Liver (tissue), 9 donors: Measurements from ENCODE around the gene KCNC2. TPM values are rescaled to one million over a fixed set of nuclear protein-coding genes. Genes with fewer than 3 reads are reported as not detected.
"Not testable (repeated sequence)": the region's sequence is repeated elsewhere in the genome, so short reads cannot be mapped to it uniquely, and the experiment has no call there.

Experiments used
- DNase-seq: peaks from one replicate; pipeline ENCODE4 v3.0.0-alpha.2; 2017; ENCODE audit warnings: low spot score
- H3K27ac ChIP-seq, 2 donors: one replicate each; pipeline ENCODE4 v1.7.0; 2013; ENCODE audit warnings: inconsistent platforms in 2 of 2, low read length in 2 of 2, control low read depth in 1 of 2, low read depth in 1 of 2, mild to moderate bottlenecking in 1 of 2
- H3K27me3 ChIP-seq, 4 donors: one replicate each; pipeline versions ENCODE4 v1.6.1 to v1.7.0; 2013; ENCODE audit warnings: low read length in 3 of 4, inconsistent platforms in 1 of 4, mild to moderate bottlenecking in 1 of 4, moderate library complexity in 1 of 4; ENCODE audit not compliant: control insufficient read depth in 4 of 4, insufficient read depth in 4 of 4
- H3K36me3 ChIP-seq, 4 donors: one replicate each; pipeline versions ENCODE4 v1.6.1 to v1.7.0; 2013; ENCODE audit warnings: low read length in 3 of 4, mild to moderate bottlenecking in 3 of 4, low read depth in 1 of 4, moderate library complexity in 1 of 4; ENCODE audit not compliant: control insufficient read depth in 4 of 4, insufficient read depth in 3 of 4
- H3K4me1 ChIP-seq, 4 donors: one replicate each; pipeline versions ENCODE4 v1.6.1 to v1.7.0; 2013; ENCODE audit warnings: low read length in 3 of 4, mild to moderate bottlenecking in 3 of 4, moderate library complexity in 1 of 4; ENCODE audit not compliant: control insufficient read depth in 4 of 4, insufficient read depth in 4 of 4
- H3K4me3 ChIP-seq, 3 donors: one replicate each; pipeline versions ENCODE4 v1.6.1 to v1.7.0; 2013; ENCODE audit warnings: low read length in 3 of 3, control low read depth in 1 of 3, low read depth in 1 of 3, mild to moderate bottlenecking in 1 of 3
- H3K9ac ChIP-seq, 2 donors: one replicate each; pipeline ENCODE4 v1.7.0; 2013; ENCODE audit warnings: low read length in 2 of 2, mild to moderate bottlenecking in 2 of 2, moderate library complexity in 2 of 2, control low read depth in 1 of 2, low read depth in 1 of 2
- H3K9me3 ChIP-seq, 4 donors: one replicate each; pipeline versions ENCODE4 v1.6.1 to v1.7.0; 2013; ENCODE audit warnings: low read length in 3 of 4; ENCODE audit not compliant: control insufficient read depth in 4 of 4
- EGR1 ChIP-seq, 2 donors: IDR thresholded peaks; 2 replicates each; pipeline ENCODE4 v1.6.1; 2016 to 2018; ENCODE audit warnings: antibody characterized with exemption in 2 of 2, low read depth in 2 of 2
- FOXA1 ChIP-seq: IDR thresholded peaks from 2 replicates; pipeline ENCODE4 v1.6.1; 2016; ENCODE audit warnings: antibody characterized with exemption
- FOXA2 ChIP-seq: IDR thresholded peaks from 2 replicates; pipeline ENCODE4 v1.6.1; 2016; ENCODE audit warnings: antibody characterized with exemption
- GABPA ChIP-seq, 2 donors: IDR thresholded peaks in 1 of 2; conservative IDR thresholded peaks in 1 of 2; 2 replicates each; pipeline ENCODE4 v1.6.1; 2016; ENCODE audit warnings: antibody characterized with exemption in 2 of 2, mild to moderate bottlenecking in 1 of 2, moderate library complexity in 1 of 2
- HNF4A ChIP-seq, 2 donors: conservative IDR thresholded peaks; 2 replicates each; pipeline ENCODE4 v1.6.1; 2016; ENCODE audit warnings: antibody characterized with exemption in 2 of 2, mild to moderate bottlenecking in 2 of 2
- JUND ChIP-seq, 2 donors: IDR thresholded peaks; 2 replicates each; pipeline ENCODE4 v1.6.1; 2016; ENCODE audit warnings: antibody characterized with exemption in 2 of 2
- NR2F2 ChIP-seq: IDR thresholded peaks from 2 replicates; pipeline ENCODE4 v1.6.1; 2016; ENCODE audit warnings: antibody characterized with exemption
- RAD21 ChIP-seq, 2 donors: IDR thresholded peaks; 2 replicates each; pipeline ENCODE4 v1.6.1; 2016; ENCODE audit warnings: antibody characterized with exemption in 2 of 2, mild to moderate bottlenecking in 2 of 2
- RXRA ChIP-seq, 2 donors: IDR thresholded peaks; 2 replicates each; pipeline ENCODE4 v1.6.1; 2017 to 2018; ENCODE audit warnings: antibody characterized with exemption in 2 of 2, mild to moderate bottlenecking in 1 of 2
- WGBS: extraction: QIAGEN DNeasy Blood & Tissue Kit; methylation state at CpG from one replicate; pipeline ENCODE4 v1.1.7; 2013; 5-methylcytosine and 5-hydroxymethylcytosine counted together
- polyA plus RNA-seq, 2 donors: library from polyadenylated mRNA; stranded (reverse) in 1 of 2; unstranded in 1 of 2; fragments of 200-250 nt in 1 of 2; fragments of >200 nt in 1 of 2; fragmentation: Nextera tagmentation in 1 of 2; extraction: Ambion mirVana in 1 of 2; gene quantifications; one replicate each; pipeline versions ENCODE4 v1.2.1 to v1.2.3, GENCODE V29; 2013 to 2015
- total RNA-seq, 2 donors: library from RNA; depleted of rRNA; stranded (reverse); fragments of >200 nt; gene quantifications; one replicate each; pipeline ENCODE4 v1.2.3, GENCODE V29; 2014
- TF ChIP-seq, protein P1 (sequence below): IDR thresholded peaks from 2 replicates; pipeline ENCODE4 v1.6.1; 2016; ENCODE audit warnings: antibody characterized with exemption
- TF ChIP-seq, protein P2 (sequence below): IDR thresholded peaks from 2 replicates; pipeline ENCODE4 v1.6.1; 2016; ENCODE audit warnings: antibody characterized with exemption
- TF ChIP-seq, protein P3 (sequence below): fragments of 150-350 bp; IDR thresholded peaks from 2 replicates; pipeline ENCODE4 v1.5.1; 2017; ENCODE audit warnings: improper control_type of control experiment, low read depth, low read length; ENCODE audit not compliant: missing input control
- TF ChIP-seq, protein P4 (sequence below): IDR thresholded peaks from 2 replicates; pipeline ENCODE4 v1.6.1; 2016; ENCODE audit warnings: antibody characterized with exemption, mild to moderate bottlenecking
- donor health status: healthy.
- donor health status: healthy.
- donor health status: healthy.
- donor health status: healthy.
- donor health status: healthy.

The KCNC2 gene
- total and polyA plus RNA-seq, 4 donors: under 0.01 to 0.02 TPM; not detected in 2

DNA sequence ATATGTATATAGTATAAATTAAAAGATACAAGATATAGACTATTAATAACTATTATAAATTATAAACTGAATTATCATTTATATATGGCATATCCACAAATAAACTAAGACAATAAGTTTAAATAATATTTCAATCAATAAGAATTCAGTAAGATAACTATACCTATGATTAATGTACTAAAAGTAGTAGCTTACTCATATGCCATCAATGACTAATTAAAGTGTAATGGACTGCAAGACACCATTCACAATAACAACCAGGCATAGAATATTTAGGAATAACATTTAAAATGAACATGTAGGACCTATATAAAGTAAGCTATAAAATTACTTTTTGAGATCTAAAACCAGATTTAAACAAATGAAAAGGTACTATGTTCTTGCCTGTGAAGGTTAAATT, 18.8 kb downstream of the KCNC2 start:
- TF ChIP-seq, protein P1, sequence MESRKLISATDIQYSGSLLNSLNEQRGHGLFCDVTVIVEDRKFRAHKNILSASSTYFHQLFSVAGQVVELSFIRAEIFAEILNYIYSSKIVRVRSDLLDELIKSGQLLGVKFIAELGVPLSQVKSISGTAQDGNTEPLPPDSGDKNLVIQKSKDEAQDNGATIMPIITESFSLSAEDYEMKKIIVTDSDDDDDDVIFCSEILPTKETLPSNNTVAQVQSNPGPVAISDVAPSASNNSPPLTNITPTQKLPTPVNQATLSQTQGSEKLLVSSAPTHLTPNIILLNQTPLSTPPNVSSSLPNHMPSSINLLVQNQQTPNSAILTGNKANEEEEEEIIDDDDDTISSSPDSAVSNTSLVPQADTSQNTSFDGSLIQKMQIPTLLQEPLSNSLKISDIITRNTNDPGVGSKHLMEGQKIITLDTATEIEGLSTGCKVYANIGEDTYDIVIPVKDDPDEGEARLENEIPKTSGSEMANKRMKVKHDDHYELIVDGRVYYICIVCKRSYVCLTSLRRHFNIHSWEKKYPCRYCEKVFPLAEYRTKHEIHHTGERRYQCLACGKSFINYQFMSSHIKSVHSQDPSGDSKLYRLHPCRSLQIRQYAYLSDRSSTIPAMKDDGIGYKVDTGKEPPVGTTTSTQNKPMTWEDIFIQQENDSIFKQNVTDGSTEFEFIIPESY: no peak
- TF ChIP-seq FOXA1: no peak
- TF ChIP-seq GABPA (IDR thresholded peaks at IDR 0.05 in 1 of 2, conservative IDR thresholded peaks at IDR 0.05 in 1 of 2): no peak
- TF ChIP-seq, protein P2, sequence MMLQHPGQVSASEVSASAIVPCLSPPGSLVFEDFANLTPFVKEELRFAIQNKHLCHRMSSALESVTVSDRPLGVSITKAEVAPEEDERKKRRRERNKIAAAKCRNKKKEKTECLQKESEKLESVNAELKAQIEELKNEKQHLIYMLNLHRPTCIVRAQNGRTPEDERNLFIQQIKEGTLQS: no peak
- TF ChIP-seq, protein P3, sequence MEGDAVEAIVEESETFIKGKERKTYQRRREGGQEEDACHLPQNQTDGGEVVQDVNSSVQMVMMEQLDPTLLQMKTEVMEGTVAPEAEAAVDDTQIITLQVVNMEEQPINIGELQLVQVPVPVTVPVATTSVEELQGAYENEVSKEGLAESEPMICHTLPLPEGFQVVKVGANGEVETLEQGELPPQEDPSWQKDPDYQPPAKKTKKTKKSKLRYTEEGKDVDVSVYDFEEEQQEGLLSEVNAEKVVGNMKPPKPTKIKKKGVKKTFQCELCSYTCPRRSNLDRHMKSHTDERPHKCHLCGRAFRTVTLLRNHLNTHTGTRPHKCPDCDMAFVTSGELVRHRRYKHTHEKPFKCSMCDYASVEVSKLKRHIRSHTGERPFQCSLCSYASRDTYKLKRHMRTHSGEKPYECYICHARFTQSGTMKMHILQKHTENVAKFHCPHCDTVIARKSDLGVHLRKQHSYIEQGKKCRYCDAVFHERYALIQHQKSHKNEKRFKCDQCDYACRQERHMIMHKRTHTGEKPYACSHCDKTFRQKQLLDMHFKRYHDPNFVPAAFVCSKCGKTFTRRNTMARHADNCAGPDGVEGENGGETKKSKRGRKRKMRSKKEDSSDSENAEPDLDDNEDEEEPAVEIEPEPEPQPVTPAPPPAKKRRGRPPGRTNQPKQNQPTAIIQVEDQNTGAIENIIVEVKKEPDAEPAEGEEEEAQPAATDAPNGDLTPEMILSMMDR: no peak
- TF ChIP-seq, protein P4, sequence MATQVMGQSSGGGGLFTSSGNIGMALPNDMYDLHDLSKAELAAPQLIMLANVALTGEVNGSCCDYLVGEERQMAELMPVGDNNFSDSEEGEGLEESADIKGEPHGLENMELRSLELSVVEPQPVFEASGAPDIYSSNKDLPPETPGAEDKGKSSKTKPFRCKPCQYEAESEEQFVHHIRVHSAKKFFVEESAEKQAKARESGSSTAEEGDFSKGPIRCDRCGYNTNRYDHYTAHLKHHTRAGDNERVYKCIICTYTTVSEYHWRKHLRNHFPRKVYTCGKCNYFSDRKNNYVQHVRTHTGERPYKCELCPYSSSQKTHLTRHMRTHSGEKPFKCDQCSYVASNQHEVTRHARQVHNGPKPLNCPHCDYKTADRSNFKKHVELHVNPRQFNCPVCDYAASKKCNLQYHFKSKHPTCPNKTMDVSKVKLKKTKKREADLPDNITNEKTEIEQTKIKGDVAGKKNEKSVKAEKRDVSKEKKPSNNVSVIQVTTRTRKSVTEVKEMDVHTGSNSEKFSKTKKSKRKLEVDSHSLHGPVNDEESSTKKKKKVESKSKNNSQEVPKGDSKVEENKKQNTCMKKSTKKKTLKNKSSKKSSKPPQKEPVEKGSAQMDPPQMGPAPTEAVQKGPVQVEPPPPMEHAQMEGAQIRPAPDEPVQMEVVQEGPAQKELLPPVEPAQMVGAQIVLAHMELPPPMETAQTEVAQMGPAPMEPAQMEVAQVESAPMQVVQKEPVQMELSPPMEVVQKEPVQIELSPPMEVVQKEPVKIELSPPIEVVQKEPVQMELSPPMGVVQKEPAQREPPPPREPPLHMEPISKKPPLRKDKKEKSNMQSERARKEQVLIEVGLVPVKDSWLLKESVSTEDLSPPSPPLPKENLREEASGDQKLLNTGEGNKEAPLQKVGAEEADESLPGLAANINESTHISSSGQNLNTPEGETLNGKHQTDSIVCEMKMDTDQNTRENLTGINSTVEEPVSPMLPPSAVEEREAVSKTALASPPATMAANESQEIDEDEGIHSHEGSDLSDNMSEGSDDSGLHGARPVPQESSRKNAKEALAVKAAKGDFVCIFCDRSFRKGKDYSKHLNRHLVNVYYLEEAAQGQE: no peak
- no peak for TF ChIP-seq EGR1 (IDR thresholded peaks at IDR 0.05; ENCODE audit: low read depth in 2 of 2)
- TF ChIP-seq NR2F2: no peak
- TF ChIP-seq RXRA (IDR thresholded peaks at IDR 0.05): no peak
- no peak for TF ChIP-seq JUND (IDR thresholded peaks at IDR 0.05)
- no peak for TF ChIP-seq RAD21 (IDR thresholded peaks at IDR 0.05)
- TF ChIP-seq FOXA2: no peak
- TF ChIP-seq HNF4A (conservative IDR thresholded peaks at IDR 0.05): no peak
- Histone ChIP-seq H3K9ac (no peak overlapping the region), H3K36me3 (no peaks in the 10 kb centered on the region), H3K27ac (no peak overlapping the region), H3K4me1 (no peaks in the 10 kb centered on the region), H3K9me3 (no peaks in the 10 kb centered on the region), H3K4me3 (no peak overlapping the region), H3K27me3 (no peaks in the 10 kb centered on the region)
- DNase-seq: no peak

DNA sequence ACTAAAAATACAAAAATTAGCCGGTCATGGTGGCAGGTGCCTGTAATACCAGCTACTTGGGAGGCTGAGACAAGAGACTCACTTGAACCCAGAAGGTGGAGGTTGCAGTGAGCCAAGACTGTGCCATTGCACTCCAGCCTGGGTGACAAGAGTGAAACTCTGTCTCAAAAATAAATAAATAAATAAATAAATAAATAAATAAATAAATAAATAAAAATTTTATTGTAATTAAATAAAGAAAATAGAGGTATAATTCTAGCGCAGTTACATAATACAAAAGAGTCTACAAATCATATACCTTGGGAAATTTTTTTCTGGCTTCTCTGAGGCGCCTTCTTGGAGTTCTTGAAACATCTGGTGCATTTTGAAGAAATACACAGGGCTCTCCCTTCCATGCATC, 23.8 kb downstream of the KCNC2 start:
- H3K36me3 ChIP-seq, H3K4me3 ChIP-seq, H3K9ac ChIP-seq, H3K9me3 ChIP-seq, H3K27me3 ChIP-seq, H3K27ac ChIP-seq, DNase-seq, H3K4me1 ChIP-seq: not testable (repeated sequence)
- 85% methylated on average over 3 of the region's 3 CpGs for WGBS
